ENCODE measurements around the gene IMPA2.

IMPA2 gene

DNA sequence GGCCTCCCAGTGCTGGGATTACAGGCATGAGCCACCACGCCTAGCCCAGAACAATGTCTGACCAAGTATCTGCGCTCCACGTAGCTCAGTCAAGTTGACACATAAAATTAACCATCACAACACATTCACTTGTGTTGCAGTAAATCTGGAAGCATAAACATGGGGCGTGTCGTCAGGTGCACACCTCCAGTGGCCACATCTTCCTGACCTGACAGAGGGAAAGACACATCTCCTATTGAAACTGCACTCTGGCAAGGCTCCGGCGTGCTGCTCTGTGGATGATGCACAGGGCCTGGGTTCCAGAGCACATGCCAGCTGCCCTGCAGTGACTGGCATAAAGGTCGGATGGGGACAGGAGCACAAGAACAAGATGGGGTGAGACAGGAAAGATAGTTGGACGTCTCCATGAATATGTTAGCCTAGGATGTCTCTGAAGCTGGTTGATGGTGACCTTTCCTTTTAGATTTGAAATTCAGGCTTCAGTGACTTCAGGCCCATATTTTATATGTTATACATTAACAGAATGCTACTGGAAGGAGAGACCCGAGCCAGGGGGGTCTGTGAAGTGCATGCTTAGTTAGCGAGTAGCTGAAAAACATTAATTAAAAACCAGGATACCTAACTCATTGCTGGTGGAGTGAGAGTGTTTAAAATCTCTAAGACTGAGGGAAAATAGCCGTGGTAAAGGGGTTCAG is 10.9 kb downstream of the IMPA2 start:
- Histone ChIP-seq H3K4me3 (ENCODE audit: low read length) (no peak overlapping the region), H3K27ac (ENCODE audit: low read length) (no peak overlapping the region), H3K9me3 (ENCODE audit: control insufficient read depth, low read depth, low read length) (no peaks in the 10 kb centered on the region), H3K36me3 (ENCODE audit: control insufficient read depth, low read depth, low read length) (no peaks in the 10 kb centered on the region), H3K9ac (ENCODE audit: low read length) (no peak overlapping the region), H3K4me1 (ENCODE audit: control insufficient read depth, low read depth, low read length) (peaks cover 18% of the 10 kb centered on the region), H3K27me3 (ENCODE audit: control insufficient read depth, insufficient read depth, low read length) (no peaks in the 10 kb centered on the region)

DNA sequence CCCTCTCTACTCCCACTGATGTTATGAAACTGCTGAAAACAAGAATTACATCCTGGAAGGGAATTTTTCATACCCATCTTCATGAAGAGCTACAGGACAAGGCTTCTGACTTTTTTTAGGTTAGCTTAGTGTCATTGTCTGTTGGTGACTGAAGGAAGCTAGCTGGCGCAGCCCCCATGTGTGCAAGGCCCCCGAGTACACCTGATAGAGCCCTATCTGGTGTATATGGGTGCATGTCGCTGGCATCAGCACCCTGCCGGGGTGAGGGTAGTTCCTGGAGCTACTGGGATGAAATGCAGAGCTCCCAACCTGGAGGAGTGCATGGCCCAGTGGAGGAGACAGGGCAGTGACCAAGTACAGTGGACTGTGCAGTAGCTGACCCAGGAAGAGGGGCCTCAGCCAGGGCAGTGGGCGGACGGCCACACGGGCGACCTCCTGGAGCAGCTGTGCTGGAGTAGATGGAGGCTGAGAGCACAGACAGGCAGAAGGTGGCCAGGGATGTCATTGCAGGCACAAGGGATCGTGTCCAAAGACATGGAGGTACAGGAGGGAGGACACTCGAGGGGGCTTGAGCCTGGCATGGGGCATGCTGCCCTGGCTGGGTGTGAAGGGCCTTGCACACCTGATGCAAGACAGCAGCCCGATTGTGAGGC is 12.1 kb downstream of the IMPA2 start:
- no peak overlapping the region for H3K9ac ChIP-seq (ENCODE audit: low read length)
- no peak overlapping the region for H3K4me3 ChIP-seq (ENCODE audit: low read length)
- H3K27me3 ChIP-seq (ENCODE audit: control insufficient read depth, insufficient read depth, low read length): no peaks in the 10 kb centered on the region
- no peaks in the 10 kb centered on the region for H3K36me3 ChIP-seq (ENCODE audit: control insufficient read depth, low read depth, low read length)
- no peaks in the 10 kb centered on the region for H3K9me3 ChIP-seq (ENCODE audit: control insufficient read depth, low read depth, low read length)
- H3K27ac ChIP-seq (ENCODE audit: low read length): no peak overlapping the region
- H3K4me1 ChIP-seq (ENCODE audit: control insufficient read depth, low read depth, low read length): peaks cover 18% of the 10 kb centered on the region

- Histone ChIP-seq H3K27ac (ENCODE audit: low read length) (no peak overlapping the region), H3K36me3 (ENCODE audit: control insufficient read depth, low read depth, low read length) (peaks cover 4% of the 10 kb centered on the region), H3K9me3 (ENCODE audit: control insufficient read depth, low read depth, low read length) (no peaks in the 10 kb centered on the region), H3K9ac (ENCODE audit: low read length) (no peak overlapping the region), H3K4me3 (ENCODE audit: low read length) (no peak overlapping the region), H3K4me1 (ENCODE audit: control insufficient read depth, low read depth, low read length) (peaks cover 13% of the 10 kb centered on the region), H3K27me3 (ENCODE audit: control insufficient read depth, insufficient read depth, low read length) (no peaks in the 10 kb centered on the region)
Observed at GRCh38 chr18:11994336-11994702, 13.0 kb downstream of the IMPA2 start.

DNA sequence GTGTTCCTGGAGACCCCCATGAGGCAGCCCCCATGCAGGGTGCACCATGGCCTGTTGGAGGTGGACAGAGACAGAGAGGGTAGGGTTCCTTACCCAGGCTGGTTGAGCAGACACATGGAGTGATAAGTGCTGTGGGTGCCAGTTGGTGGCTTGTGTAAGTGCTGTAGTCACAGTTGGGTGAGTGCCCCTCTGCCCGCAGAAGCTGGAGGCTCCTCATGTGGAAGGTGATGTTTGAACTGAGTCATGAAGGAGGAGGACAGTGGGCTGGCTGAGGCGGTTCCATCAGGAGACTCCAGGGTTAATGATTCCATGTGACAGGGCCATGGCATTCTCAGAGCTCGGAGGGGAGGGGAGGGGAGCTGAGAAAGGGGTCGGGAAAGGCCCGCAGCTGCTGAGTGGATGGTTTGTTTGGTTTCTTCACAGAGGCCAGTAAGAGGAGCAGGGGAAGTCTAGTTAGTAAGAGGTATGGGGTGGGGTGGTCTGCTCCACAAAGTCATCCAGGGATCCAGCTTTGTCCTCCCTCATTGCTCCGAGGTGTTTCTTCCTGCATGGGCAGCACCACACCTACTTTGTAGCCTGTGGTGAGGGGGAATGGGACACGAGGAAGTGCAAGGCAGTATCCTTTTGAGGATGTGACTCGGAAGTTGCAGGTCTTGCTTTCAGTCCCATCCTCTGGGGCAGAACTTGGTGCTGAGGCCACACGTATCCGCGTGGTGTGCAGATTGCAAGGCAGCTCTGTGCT is 13.6 kb downstream of the IMPA2 start:
- no peaks in the 10 kb centered on the region for H3K27me3 ChIP-seq (ENCODE audit: control insufficient read depth, insufficient read depth, low read length)
- no peak overlapping the region for H3K27ac ChIP-seq (ENCODE audit: low read length)
- H3K9me3 ChIP-seq (ENCODE audit: control insufficient read depth, low read depth, low read length): no peaks in the 10 kb centered on the region
- no peak overlapping the region for H3K4me3 ChIP-seq (ENCODE audit: low read length)
- peaks cover 10% of the 10 kb centered on the region for H3K36me3 ChIP-seq (ENCODE audit: control insufficient read depth, low read depth, low read length)
- no peak overlapping the region for H3K9ac ChIP-seq (ENCODE audit: low read length)
- peaks cover 9% of the 10 kb centered on the region for H3K4me1 ChIP-seq (ENCODE audit: control insufficient read depth, low read depth, low read length)

- Histone ChIP-seq H3K27me3 (ENCODE audit: control insufficient read depth, insufficient read depth, low read length) (no peaks in the 10 kb centered on the region), H3K9ac (ENCODE audit: low read length) (no peak overlapping the region), H3K36me3 (ENCODE audit: control insufficient read depth, low read depth, low read length) (peaks cover 10% of the 10 kb centered on the region), H3K4me3 (ENCODE audit: low read length) (no peak overlapping the region), H3K27ac (ENCODE audit: low read length) (no peak overlapping the region), H3K9me3 (ENCODE audit: control insufficient read depth, low read depth, low read length) (no peaks in the 10 kb centered on the region), H3K4me1 (ENCODE audit: control insufficient read depth, low read depth, low read length) (peaks cover 9% of the 10 kb centered on the region)
Observed at GRCh38 chr18:11995445-11996189, 14.3 kb downstream of the IMPA2 start.

GRCh38 chr18:11996190-11996754 is 15.0 kb downstream of the IMPA2 start:
- Histone ChIP-seq H3K4me3 (ENCODE audit: low read length) (no peak overlapping the region), H3K4me1 (ENCODE audit: control insufficient read depth, low read depth, low read length) (peaks cover 9% of the 10 kb centered on the region), H3K36me3 (ENCODE audit: control insufficient read depth, low read depth, low read length) (peaks cover 11% of the 10 kb centered on the region), H3K27ac (ENCODE audit: low read length) (no peak overlapping the region), H3K9ac (ENCODE audit: low read length) (no peak overlapping the region), H3K9me3 (ENCODE audit: control insufficient read depth, low read depth, low read length) (no peaks in the 10 kb centered on the region), H3K27me3 (ENCODE audit: control insufficient read depth, insufficient read depth, low read length) (no peaks in the 10 kb centered on the region)

DNA sequence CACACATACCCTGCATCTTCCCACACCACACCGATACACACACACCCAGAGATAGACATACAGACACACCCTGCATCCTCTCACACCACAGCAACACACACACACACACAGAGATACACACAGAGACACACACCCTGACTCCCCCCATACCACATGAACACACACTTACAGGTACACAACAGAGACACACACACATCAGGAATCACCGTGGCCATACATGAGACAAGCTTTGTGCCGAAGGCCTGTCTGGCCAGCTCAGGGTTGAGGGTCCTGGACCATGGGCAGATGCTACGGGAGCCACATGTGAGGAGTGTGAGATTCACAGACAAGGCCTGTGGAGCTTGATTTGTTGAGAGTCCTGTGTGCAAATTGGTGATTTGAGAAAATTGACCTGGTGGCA is 15.6 kb downstream of the IMPA2 start:
- peaks cover 9% of the 10 kb centered on the region for H3K4me1 ChIP-seq (ENCODE audit: control insufficient read depth, low read depth, low read length)
- no peak overlapping the region for H3K4me3 ChIP-seq (ENCODE audit: low read length)
- H3K9ac ChIP-seq (ENCODE audit: low read length): no peak overlapping the region
- H3K9me3 ChIP-seq (ENCODE audit: control insufficient read depth, low read depth, low read length): no peaks in the 10 kb centered on the region
- H3K27me3 ChIP-seq (ENCODE audit: control insufficient read depth, insufficient read depth, low read length): no peaks in the 10 kb centered on the region
- no peak overlapping the region for H3K27ac ChIP-seq (ENCODE audit: low read length)
- H3K36me3 ChIP-seq (ENCODE audit: control insufficient read depth, low read depth, low read length): peaks cover 17% of the 10 kb centered on the region

DNA sequence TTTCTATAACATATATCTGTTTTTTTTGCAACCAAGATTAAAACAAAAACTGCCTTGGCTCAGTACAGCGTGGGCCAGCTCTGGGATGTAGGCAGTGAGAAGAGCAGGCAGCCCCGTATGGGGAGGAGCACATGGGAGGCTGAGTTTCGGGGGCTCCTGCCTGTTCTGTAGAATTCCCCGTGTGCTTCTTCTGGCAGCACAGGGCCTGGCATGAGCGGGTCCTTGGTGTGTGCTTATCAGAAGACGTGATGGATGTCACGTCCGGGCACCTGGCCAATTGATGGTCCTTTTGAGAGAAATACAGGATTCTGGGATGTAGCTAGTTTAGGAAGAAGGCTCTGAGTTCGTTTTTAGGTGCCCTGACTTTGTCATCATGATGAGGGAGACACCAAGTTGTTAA is 16.2 kb downstream of the IMPA2 start:
- H3K9me3 ChIP-seq (ENCODE audit: control insufficient read depth, low read depth, low read length): no peaks in the 10 kb centered on the region
- H3K36me3 ChIP-seq (ENCODE audit: control insufficient read depth, low read depth, low read length): peaks cover 21% of the 10 kb centered on the region
- no peak overlapping the region for H3K4me3 ChIP-seq (ENCODE audit: low read length)
- H3K4me1 ChIP-seq (ENCODE audit: control insufficient read depth, low read depth, low read length): peaks cover 9% of the 10 kb centered on the region
- H3K27ac ChIP-seq (ENCODE audit: low read length): no peak overlapping the region
- H3K9ac ChIP-seq (ENCODE audit: low read length): no peak overlapping the region
- H3K27me3 ChIP-seq (ENCODE audit: control insufficient read depth, insufficient read depth, low read length): no peaks in the 10 kb centered on the region

DNA sequence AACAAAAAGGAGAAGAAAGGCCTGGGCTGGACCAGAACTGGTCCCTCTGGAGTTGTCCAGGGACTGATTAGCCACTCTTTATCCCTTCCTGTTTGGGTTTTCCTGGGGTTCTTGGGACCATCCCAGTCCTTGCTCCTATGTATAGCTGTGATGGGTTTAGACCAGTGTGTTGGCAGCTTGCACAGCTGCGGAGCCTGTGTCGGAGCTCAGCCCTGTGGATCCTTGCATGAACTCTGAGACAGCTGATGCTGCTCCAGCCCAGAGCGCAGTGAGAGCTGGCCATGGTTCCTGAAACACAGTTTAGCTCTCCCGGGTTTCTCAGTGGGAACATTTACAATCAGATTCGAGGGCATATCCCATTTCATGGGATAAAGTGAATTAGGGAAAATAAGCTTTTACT is 16.9 kb downstream of the IMPA2 start:
- H3K27me3 ChIP-seq (ENCODE audit: control insufficient read depth, insufficient read depth, low read length): no peaks in the 10 kb centered on the region
- no peak overlapping the region for H3K27ac ChIP-seq (ENCODE audit: low read length)
- H3K4me1 ChIP-seq (ENCODE audit: control insufficient read depth, low read depth, low read length): peaks cover 9% of the 10 kb centered on the region
- H3K9ac ChIP-seq (ENCODE audit: low read length): no peak overlapping the region
- H3K4me3 ChIP-seq (ENCODE audit: low read length): no peak overlapping the region
- no peaks in the 10 kb centered on the region for H3K9me3 ChIP-seq (ENCODE audit: control insufficient read depth, low read depth, low read length)
- H3K36me3 ChIP-seq (ENCODE audit: control insufficient read depth, low read depth, low read length): peaks cover 22% of the 10 kb centered on the region

DNA sequence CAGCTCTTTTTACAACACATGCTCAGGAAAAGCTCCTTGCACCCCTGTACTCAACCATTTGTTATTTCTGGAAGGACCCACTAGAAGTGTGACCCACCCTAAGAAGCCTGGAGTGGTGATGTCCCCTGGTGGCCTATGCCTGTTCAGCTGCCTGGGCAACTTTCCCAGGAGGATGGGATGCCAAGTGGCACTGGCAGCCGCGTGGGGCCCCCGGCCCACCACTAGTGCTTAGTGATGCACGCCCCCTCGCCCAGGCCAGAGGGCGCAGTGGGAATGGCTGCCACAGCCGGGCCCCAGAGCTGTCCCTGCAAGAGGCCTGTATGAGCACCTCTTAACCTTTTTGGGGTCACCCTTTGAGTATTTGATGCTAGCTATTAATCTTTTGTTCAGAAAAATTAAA is 18.1 kb downstream of the IMPA2 start:
- Histone ChIP-seq H3K27me3 (ENCODE audit: control insufficient read depth, insufficient read depth, low read length) (no peaks in the 10 kb centered on the region), H3K27ac (ENCODE audit: low read length) (no peak overlapping the region), H3K9ac (ENCODE audit: low read length) (no peak overlapping the region), H3K9me3 (ENCODE audit: control insufficient read depth, low read depth, low read length) (no peaks in the 10 kb centered on the region), H3K36me3 (ENCODE audit: control insufficient read depth, low read depth, low read length) (peaks cover 22% of the 10 kb centered on the region), H3K4me1 (ENCODE audit: control insufficient read depth, low read depth, low read length) (peaks cover 8% of the 10 kb centered on the region), H3K4me3 (ENCODE audit: low read length) (no peak overlapping the region)

GRCh38 chr18:12000072-12000659 is 18.9 kb downstream of the IMPA2 start:
- no peaks in the 10 kb centered on the region for H3K27me3 ChIP-seq (ENCODE audit: control insufficient read depth, insufficient read depth, low read length)
- H3K36me3 ChIP-seq (ENCODE audit: control insufficient read depth, low read depth, low read length): peaks cover 22% of the 10 kb centered on the region
- no peak overlapping the region for H3K4me3 ChIP-seq (ENCODE audit: low read length)
- no peak overlapping the region for H3K9ac ChIP-seq (ENCODE audit: low read length)
- no peak overlapping the region for H3K27ac ChIP-seq (ENCODE audit: low read length)
- H3K9me3 ChIP-seq (ENCODE audit: control insufficient read depth, low read depth, low read length): no peaks in the 10 kb centered on the region
- H3K4me1 ChIP-seq (ENCODE audit: control insufficient read depth, low read depth, low read length): peaks cover 2% of the 10 kb centered on the region
